ENCODE results near the gene LIAS. TPM values are rescaled to one million over a fixed set of nuclear protein-coding genes. Genes with fewer than 3 reads are reported as not detected.

The LIAS gene
- total RNA-seq, 1 experiment from 2014 or later = 6.8 TPM

DNA sequence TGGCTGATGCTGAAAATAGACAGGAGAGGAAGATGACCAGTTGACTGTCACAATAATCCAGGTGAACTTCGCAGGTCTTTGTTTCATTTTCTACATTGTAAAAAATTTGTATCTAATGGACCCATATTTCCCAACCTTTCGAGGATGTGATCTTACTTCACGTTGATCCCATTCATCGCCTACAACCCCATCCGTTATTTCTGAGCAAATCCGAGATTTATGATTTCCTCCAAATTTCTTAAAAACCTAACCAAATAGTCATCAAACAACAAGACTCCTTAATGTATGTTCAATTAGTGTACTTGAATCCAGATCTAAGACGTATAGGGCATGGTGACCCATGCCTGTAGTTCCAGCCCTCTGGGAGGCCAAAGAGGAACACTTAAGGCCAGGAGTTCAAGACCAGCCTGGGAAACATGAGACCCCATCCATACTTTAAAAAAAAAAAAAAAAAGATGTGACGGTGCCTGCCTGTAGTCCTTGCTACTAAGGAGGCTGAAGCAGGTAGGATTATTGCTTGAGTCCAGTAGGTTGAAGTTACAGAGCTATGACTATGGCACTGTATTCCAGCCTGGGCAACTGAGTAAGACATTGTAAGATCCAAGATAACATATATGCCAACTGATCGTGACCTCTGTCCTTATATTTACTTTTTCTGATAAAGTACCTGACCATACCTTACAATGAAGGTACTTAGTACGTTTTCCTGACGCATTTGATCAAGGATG lies 5.8 kb upstream of the LIAS start:
- TF ChIP-seq TCF7L2 (IDR thresholded peaks at IDR 0.05; ENCODE audit: low read depth, low read length) (no peak), POLR2AphosphoS5 (IDR thresholded peaks at IDR 0.05; ENCODE audit: low read depth, low read length) (peak; percentile 39)
- ChIA-PET CTCF (no interaction called here), POLR2A (no interaction called here)
- H3K4me3 ChIP-seq (ENCODE audit: low read depth in 2 of 2, low read length in 2 of 2) = no peak overlapping the region
- no peak overlapping the region for H3K27ac ChIP-seq (ENCODE audit: low read length)
- H3K9me3 ChIP-seq (ENCODE audit: control insufficient read depth, insufficient read depth, low read depth, low read length) = no peaks in the 10 kb centered on the region
- BruUV-seq (replicated peaks) = no TSS peak
- H3K4me1 ChIP-seq (ENCODE audit: control insufficient read depth, insufficient read depth, low read length) = peaks cover 9% of the 10 kb centered on the region
- peaks cover 55% of the 10 kb centered on the region for H3K36me3 ChIP-seq (ENCODE audit: control insufficient read depth, insufficient read depth, low read length)
- no peak for ATAC-seq
- DNase-seq (ENCODE audit: low read depth, low spot score) = no peak
- intact Hi-C loops (cut with micrococcal nuclease; ENCODE audit: unreplicated experiment) = no loop called here
- no peaks in the 10 kb centered on the region for H3K27me3 ChIP-seq (ENCODE audit: control insufficient read depth, insufficient read depth, low read length)
- in situ Hi-C loops (cut with HindIII; ENCODE audit: low pct_unique_long_range_greater_than_20kb, low sequenced_read_pairs) = no loop called here

DNA sequence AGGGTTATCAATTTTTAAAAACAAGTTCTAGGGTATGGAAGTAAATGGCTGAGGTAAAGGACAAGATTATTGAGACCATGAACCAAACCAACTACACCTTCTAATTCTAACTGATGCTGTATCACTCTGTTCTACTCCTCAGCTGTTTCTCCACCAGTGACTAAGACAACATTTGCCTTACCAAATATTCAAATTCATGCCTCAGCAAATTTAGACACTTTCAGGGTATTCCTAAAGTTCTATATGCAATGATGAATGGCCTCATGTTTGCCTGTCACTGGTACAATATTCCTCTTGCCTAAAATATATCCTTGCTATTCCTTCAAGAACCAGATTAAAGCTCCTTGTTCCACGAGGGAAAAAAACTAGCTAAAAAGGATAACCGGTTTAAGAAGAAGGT lies 5.1 kb upstream of the LIAS start:
- ATAC-seq (no peak), DNase-seq (ENCODE audit: low read depth, low spot score) (no peak)
- intact Hi-C loops (cut with micrococcal nuclease; ENCODE audit: unreplicated experiment) = no loop called here
- H3K4me3 ChIP-seq (ENCODE audit: low read depth in 2 of 2, low read length in 2 of 2) = no peak overlapping the region
- no TSS peak for BruUV-seq (replicated peaks)
- TF ChIP-seq, protein P1, sequence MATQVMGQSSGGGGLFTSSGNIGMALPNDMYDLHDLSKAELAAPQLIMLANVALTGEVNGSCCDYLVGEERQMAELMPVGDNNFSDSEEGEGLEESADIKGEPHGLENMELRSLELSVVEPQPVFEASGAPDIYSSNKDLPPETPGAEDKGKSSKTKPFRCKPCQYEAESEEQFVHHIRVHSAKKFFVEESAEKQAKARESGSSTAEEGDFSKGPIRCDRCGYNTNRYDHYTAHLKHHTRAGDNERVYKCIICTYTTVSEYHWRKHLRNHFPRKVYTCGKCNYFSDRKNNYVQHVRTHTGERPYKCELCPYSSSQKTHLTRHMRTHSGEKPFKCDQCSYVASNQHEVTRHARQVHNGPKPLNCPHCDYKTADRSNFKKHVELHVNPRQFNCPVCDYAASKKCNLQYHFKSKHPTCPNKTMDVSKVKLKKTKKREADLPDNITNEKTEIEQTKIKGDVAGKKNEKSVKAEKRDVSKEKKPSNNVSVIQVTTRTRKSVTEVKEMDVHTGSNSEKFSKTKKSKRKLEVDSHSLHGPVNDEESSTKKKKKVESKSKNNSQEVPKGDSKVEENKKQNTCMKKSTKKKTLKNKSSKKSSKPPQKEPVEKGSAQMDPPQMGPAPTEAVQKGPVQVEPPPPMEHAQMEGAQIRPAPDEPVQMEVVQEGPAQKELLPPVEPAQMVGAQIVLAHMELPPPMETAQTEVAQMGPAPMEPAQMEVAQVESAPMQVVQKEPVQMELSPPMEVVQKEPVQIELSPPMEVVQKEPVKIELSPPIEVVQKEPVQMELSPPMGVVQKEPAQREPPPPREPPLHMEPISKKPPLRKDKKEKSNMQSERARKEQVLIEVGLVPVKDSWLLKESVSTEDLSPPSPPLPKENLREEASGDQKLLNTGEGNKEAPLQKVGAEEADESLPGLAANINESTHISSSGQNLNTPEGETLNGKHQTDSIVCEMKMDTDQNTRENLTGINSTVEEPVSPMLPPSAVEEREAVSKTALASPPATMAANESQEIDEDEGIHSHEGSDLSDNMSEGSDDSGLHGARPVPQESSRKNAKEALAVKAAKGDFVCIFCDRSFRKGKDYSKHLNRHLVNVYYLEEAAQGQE (IDR thresholded peaks at IDR 0.05; ENCODE audit: insufficient read depth in 1 of 2, low read depth in 2 of 2, low read length in 1 of 2) = no peak
- no peak for TF ChIP-seq CTCF (IDR thresholded peaks at IDR 0.05)
- no peak for TF ChIP-seq SIN3A (IDR thresholded peaks at IDR 0.05; ENCODE audit: borderline replicate concordance, insufficient read depth, low read depth, low read length)
- no peak for TF ChIP-seq POLR2AphosphoS5 (IDR thresholded peaks at IDR 0.05; ENCODE audit: low read depth, low read length)
- no peak for TF ChIP-seq TCF7L2 (IDR thresholded peaks at IDR 0.05; ENCODE audit: low read depth, low read length)
- peaks cover 61% of the 10 kb centered on the region for H3K36me3 ChIP-seq (ENCODE audit: control insufficient read depth, insufficient read depth, low read length)
- ChIA-PET POLR2A (interaction anchor here (0.5 kb wide), 1 partner anchor 408 kb away, joined by 3 read pairs; no protein-coding TSS in a partner anchor), CTCF (no interaction called here)
- no peaks in the 10 kb centered on the region for H3K27me3 ChIP-seq (ENCODE audit: control insufficient read depth, insufficient read depth, low read length)
- no peak overlapping the region for H3K27ac ChIP-seq (ENCODE audit: low read length)
- in situ Hi-C loops (cut with HindIII; ENCODE audit: low pct_unique_long_range_greater_than_20kb, low sequenced_read_pairs) = no loop called here
- no peaks in the 10 kb centered on the region for H3K9me3 ChIP-seq (ENCODE audit: control insufficient read depth, insufficient read depth, low read depth, low read length)
- peaks cover 9% of the 10 kb centered on the region for H3K4me1 ChIP-seq (ENCODE audit: control insufficient read depth, insufficient read depth, low read length)

DNA sequence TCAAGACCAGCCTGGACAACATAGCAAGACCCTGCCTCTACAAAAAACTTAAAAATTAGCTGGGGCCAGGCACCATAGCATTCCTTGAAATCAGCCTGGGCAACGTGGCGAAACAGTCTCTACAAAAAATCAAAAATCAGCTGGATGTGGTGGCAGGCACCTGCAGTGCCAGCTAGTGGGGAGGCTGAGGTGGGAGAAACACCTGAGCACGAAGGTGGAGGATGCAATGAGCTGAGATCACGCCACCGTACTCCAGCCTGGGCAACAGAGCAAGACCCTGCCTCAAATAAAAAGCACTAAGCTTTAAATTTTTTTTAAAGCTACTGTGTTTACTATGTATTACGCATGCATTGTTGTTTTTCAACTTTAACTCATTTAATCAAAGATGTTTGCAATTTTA lies 3.4 kb upstream of the LIAS start:
- ATAC-seq (no peak), DNase-seq (ENCODE audit: low read depth, low spot score) (no peak)
- no peak overlapping the region for H3K4me3 ChIP-seq (ENCODE audit: low read depth in 2 of 2, low read length in 2 of 2)
- in situ Hi-C loops (cut with HindIII; ENCODE audit: low pct_unique_long_range_greater_than_20kb, low sequenced_read_pairs) = no loop called here
- H3K27me3 ChIP-seq (ENCODE audit: control insufficient read depth, insufficient read depth, low read length) = no peaks in the 10 kb centered on the region
- no peak for TF ChIP-seq CTCF (IDR thresholded peaks at IDR 0.05)
- TF ChIP-seq, protein P1 (IDR thresholded peaks at IDR 0.05; ENCODE audit: insufficient read depth in 1 of 2, low read depth in 2 of 2, low read length in 1 of 2) = no peak
- TF ChIP-seq TCF7L2 (IDR thresholded peaks at IDR 0.05; ENCODE audit: low read depth, low read length) = no peak
- TF ChIP-seq POLR2AphosphoS5 (IDR thresholded peaks at IDR 0.05; ENCODE audit: low read depth, low read length) = no peak
- no peak for TF ChIP-seq SIN3A (IDR thresholded peaks at IDR 0.05; ENCODE audit: borderline replicate concordance, insufficient read depth, low read depth, low read length)
- peaks cover 9% of the 10 kb centered on the region for H3K4me1 ChIP-seq (ENCODE audit: control insufficient read depth, insufficient read depth, low read length)
- H3K9me3 ChIP-seq (ENCODE audit: control insufficient read depth, insufficient read depth, low read depth, low read length) = no peaks in the 10 kb centered on the region
- POLR2A ChIA-PET = no interaction called here
- H3K27ac ChIP-seq (ENCODE audit: low read length) = no peak overlapping the region
- intact Hi-C loops (cut with micrococcal nuclease; ENCODE audit: unreplicated experiment) = no loop called here
- H3K36me3 ChIP-seq (ENCODE audit: control insufficient read depth, insufficient read depth, low read length) = peaks cover 66% of the 10 kb centered on the region
- CTCF ChIA-PET = no interaction called here
- BruUV-seq (replicated peaks) = no TSS peak

Data from Panc1 (cell line).